ENCODE data around the gene HIVEP3. TPM values are rescaled to one million over a fixed set of nuclear protein-coding genes. Genes with fewer than 3 reads are reported as not detected.

Gene HIVEP3
- polyA plus RNA-seq, 1 donor (not counting 4 experiments of a cell fraction or from before 2014, with no cell fraction given), result 1.1 TPM

DNA sequence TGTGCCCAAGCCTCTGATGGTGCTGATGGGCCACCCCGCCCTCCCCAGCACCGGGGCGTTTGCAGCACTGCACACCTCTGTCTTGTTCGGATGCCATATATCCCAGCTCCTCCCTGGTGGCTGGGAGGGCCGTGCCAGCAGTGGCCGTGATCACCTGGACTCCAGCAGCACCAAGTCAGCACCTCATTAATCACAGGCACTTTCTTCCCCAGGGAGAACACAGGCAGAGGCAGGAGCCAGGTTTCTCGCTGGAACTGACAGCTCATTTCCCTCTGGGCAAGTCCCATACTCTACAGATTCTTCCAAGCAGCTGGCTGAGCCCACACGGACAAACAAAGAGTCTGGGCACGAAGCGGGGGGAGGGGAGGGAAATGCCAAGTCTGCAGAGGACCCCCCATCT lies 292.6 kb downstream of the HIVEP3 start:
- Histone ChIP-seq H3K9ac (ENCODE audit: control insufficient read depth, extremely low read depth, insufficient read depth, low read length) (peak overlapping the region; percentile 34), H2AFZ (ENCODE audit: control insufficient read depth, low read length) (peak overlapping the region; percentile 44), H3K27me3 (ENCODE audit: control insufficient read depth, extremely low read depth, insufficient read depth, low read length) (no peaks in the 10 kb centered on the region), H3K9me3 (ENCODE audit: control insufficient read depth, low read depth, low read length) (no peaks in the 10 kb centered on the region), H3K4me1 (ENCODE audit: control insufficient read depth, extremely low read depth, insufficient read depth, low read length) (peaks cover 18% of the 10 kb centered on the region), H3K4me3 (ENCODE audit: control insufficient read depth in 2 of 3, extremely low read depth in 1 of 3, insufficient read depth in 2 of 3, low read depth in 1 of 3, low read length in 3 of 3) (peak overlapping the region in 1 of 3 experiments; percentile 36), H4K20me1 (ENCODE audit: control insufficient read depth, extremely low read depth, insufficient read depth, low read length) (no peaks in the 10 kb centered on the region), H3K9me1 (ENCODE audit: control insufficient read depth, extremely low read depth, insufficient read depth, low read length) (peaks cover 2% of the 10 kb centered on the region), H3K27ac (ENCODE audit: control insufficient read depth, insufficient read depth, low read length) (peak overlapping the region; percentile 71), H3K4me2 (ENCODE audit: control insufficient read depth, extremely low read depth, insufficient read depth, low read depth, low read length) (peak overlapping the region; percentile 79), H3K79me2 (ENCODE audit: control insufficient read depth, insufficient read depth, low read length) (no peaks in the 10 kb centered on the region), H3K36me3 (ENCODE audit: control insufficient read depth in 2 of 2, extremely low read depth in 1 of 2, insufficient read depth in 2 of 2, low read length in 2 of 2) (no peaks in the 10 kb centered on the region)
- FAIRE-seq (peak; percentile 95), DNase-seq (ENCODE audit: low read depth, low spot score) (peak; percentile 42)
- dilution Hi-C loops (cut with MboI; ENCODE audit: extremely low pct_ligation_motif_present, low sequenced_read_pairs), result no loop called here
- TF ChIP-seq EZH2 (IDR thresholded peaks at IDR 0.05; ENCODE audit: low read length), result no peak
- TF ChIP-seq, protein P1, sequence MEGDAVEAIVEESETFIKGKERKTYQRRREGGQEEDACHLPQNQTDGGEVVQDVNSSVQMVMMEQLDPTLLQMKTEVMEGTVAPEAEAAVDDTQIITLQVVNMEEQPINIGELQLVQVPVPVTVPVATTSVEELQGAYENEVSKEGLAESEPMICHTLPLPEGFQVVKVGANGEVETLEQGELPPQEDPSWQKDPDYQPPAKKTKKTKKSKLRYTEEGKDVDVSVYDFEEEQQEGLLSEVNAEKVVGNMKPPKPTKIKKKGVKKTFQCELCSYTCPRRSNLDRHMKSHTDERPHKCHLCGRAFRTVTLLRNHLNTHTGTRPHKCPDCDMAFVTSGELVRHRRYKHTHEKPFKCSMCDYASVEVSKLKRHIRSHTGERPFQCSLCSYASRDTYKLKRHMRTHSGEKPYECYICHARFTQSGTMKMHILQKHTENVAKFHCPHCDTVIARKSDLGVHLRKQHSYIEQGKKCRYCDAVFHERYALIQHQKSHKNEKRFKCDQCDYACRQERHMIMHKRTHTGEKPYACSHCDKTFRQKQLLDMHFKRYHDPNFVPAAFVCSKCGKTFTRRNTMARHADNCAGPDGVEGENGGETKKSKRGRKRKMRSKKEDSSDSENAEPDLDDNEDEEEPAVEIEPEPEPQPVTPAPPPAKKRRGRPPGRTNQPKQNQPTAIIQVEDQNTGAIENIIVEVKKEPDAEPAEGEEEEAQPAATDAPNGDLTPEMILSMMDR (optimal IDR thresholded peaks at IDR 0.05 in 1 of 3, IDR thresholded peaks at IDR 0.05 in 1 of 3, conservative IDR thresholded peaks at IDR 0.05 in 1 of 3; ENCODE audit: extremely low read depth in 1 of 3, insufficient read depth in 2 of 3, low read length in 3 of 3), result no peak

DNA sequence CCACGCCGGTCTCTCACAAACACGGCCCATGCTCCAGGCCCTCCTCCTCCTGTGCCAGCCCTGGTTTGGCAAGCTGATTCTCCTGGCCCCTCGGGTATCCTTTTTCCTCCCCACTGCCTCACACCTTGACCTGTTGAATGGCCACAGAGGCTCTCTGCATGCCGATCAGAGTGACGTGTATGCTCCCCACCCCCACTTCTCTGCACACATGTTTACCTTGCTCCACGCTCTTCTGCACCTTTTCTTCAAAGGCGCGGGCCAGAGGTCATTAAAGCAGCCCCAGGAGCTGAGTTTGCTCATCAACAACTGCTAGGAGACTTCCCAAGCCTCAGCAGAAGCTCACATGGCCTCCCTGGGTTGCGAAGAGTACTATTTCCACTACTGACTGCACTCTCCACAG lies 295.0 kb downstream of the HIVEP3 start:
- Histone ChIP-seq H3K9me1 (ENCODE audit: control insufficient read depth, extremely low read depth, insufficient read depth, low read length) (peaks cover 2% of the 10 kb centered on the region), H2AFZ (ENCODE audit: control insufficient read depth, low read length) (no peak overlapping the region), H3K9ac (ENCODE audit: control insufficient read depth, extremely low read depth, insufficient read depth, low read length) (no peak overlapping the region), H3K36me3 (ENCODE audit: control insufficient read depth in 2 of 2, extremely low read depth in 1 of 2, insufficient read depth in 2 of 2, low read length in 2 of 2) (no peaks in the 10 kb centered on the region), H3K9me3 (ENCODE audit: control insufficient read depth, low read depth, low read length) (no peaks in the 10 kb centered on the region), H3K27me3 (ENCODE audit: control insufficient read depth, extremely low read depth, insufficient read depth, low read length) (no peaks in the 10 kb centered on the region), H3K4me1 (ENCODE audit: control insufficient read depth, extremely low read depth, insufficient read depth, low read length) (peaks cover 29% of the 10 kb centered on the region), H3K4me3 (ENCODE audit: control insufficient read depth in 2 of 3, extremely low read depth in 1 of 3, insufficient read depth in 2 of 3, low read depth in 1 of 3, low read length in 3 of 3) (no peak overlapping the region), H4K20me1 (ENCODE audit: control insufficient read depth, extremely low read depth, insufficient read depth, low read length) (no peaks in the 10 kb centered on the region), H3K4me2 (ENCODE audit: control insufficient read depth, extremely low read depth, insufficient read depth, low read depth, low read length) (no peak overlapping the region), H3K79me2 (ENCODE audit: control insufficient read depth, insufficient read depth, low read length) (no peaks in the 10 kb centered on the region), H3K27ac (ENCODE audit: control insufficient read depth, insufficient read depth, low read length) (no peak overlapping the region)
- TF ChIP-seq, protein P1 (optimal IDR thresholded peaks at IDR 0.05 in 1 of 3, IDR thresholded peaks at IDR 0.05 in 1 of 3, conservative IDR thresholded peaks at IDR 0.05 in 1 of 3; ENCODE audit: extremely low read depth in 1 of 3, insufficient read depth in 2 of 3, low read length in 3 of 3), result no peak
- no peak for TF ChIP-seq EZH2 (IDR thresholded peaks at IDR 0.05; ENCODE audit: low read length)
- FAIRE-seq (no peak), DNase-seq (ENCODE audit: low read depth, low spot score) (no peak)
- dilution Hi-C loops (cut with MboI; ENCODE audit: extremely low pct_ligation_motif_present, low sequenced_read_pairs), result no loop called here

Measured in keratinocyte (primary cell).